Activated CD8-positive, alpha-beta memory T cell treated with anti-CD3 and anti-CD28 coated beads, Interleukin-2, amount 50 U/mL, for 48 hours (primary cell): ENCODE results near the gene CFAP45.

Experiments used
- DNase-seq: peaks from one replicate; pipeline ENCODE4 v3.0.0-alpha.2; 2020

Gene CFAP45

GRCh38 chr1:159936273-159936904 lies 36.4 kb upstream of the CFAP45 start:
- DNase-seq: peak; percentile 99

- no peak for DNase-seq
Observed at GRCh38 chr1:159935719-159936272, 35.8 kb upstream of the CFAP45 start.

GRCh38 chr1:159935305-159935704 lies 35.3 kb upstream of the CFAP45 start:
- DNase-seq: no peak

GRCh38 chr1:159934136-159935039 lies 34.4 kb upstream of the CFAP45 start:
- no peak for DNase-seq

- DNase-seq: no peak
Observed at GRCh38 chr1:159933347-159933746, 33.4 kb upstream of the CFAP45 start.

GRCh38 chr1:159932296-159933285 lies 32.6 kb upstream of the CFAP45 start:
- DNase-seq: no peak

- no peak for DNase-seq
Observed at GRCh38 chr1:159931795-159932173, 31.8 kb upstream of the CFAP45 start.

- no peak for DNase-seq
Observed at GRCh38 chr1:159931101-159931794, 31.3 kb upstream of the CFAP45 start.

GRCh38 chr1:159930634-159931033 lies 30.7 kb upstream of the CFAP45 start:
- no peak for DNase-seq

GRCh38 chr1:159930216-159930615 lies 30.3 kb upstream of the CFAP45 start:
- DNase-seq: no peak

- DNase-seq: no peak
Observed at GRCh38 chr1:159929155-159930051, 29.4 kb upstream of the CFAP45 start.

- no peak for DNase-seq
Observed at GRCh38 chr1:159928491-159929050, 28.6 kb upstream of the CFAP45 start.

- DNase-seq: no peak
Observed at GRCh38 chr1:159927849-159928431, 28.0 kb upstream of the CFAP45 start.

GRCh38 chr1:159927211-159927848 lies 27.4 kb upstream of the CFAP45 start:
- no peak for DNase-seq

- DNase-seq: no peak
Observed at GRCh38 chr1:159925719-159926078, 25.7 kb upstream of the CFAP45 start.

- peak; percentile 94 for DNase-seq
Observed at GRCh38 chr1:159924791-159925718, 25.1 kb upstream of the CFAP45 start, which contains the start of gene TAGLN2. TSS of gene TAGLN2 (minus strand) at chr1:159925507. CDS start at chr1:159920509, 4,998 bp downstream.

- peak; percentile 84 for DNase-seq
Observed at GRCh38 chr1:159924025-159924790, 24.2 kb upstream of the CFAP45 start.
